ENCODE data around the gene SPOCK2. TPM values are rescaled to one million over a fixed set of nuclear protein-coding genes. Genes with fewer than 3 reads are reported as not detected.

The SPOCK2 gene
- total RNA-seq, 2 experiments from 2014 or later: 976 to 998 TPM

- ATAC-seq (ENCODE audit: poor library complexity) (no peak), DNase-seq (no peak)
- H3K27ac ChIP-seq (ENCODE audit: low read depth in 1 of 2, low read length in 2 of 2): no peak overlapping the region
- Mint-ChIP-seq H3K36me3 (ENCODE audit: low read depth) (no peaks in the 10 kb centered on the region), H3K9me3 (no peaks in the 10 kb centered on the region), H3K27ac (no peak overlapping the region), H3K4me1 (ENCODE audit: low read depth) (peaks cover 9% of the 10 kb centered on the region), H3K27me3 (no peaks in the 10 kb centered on the region), H3K4me3 (no peak overlapping the region)
- no peak overlapping the region for H3K4me3 ChIP-seq (ENCODE audit: low read length)
- ChIA-PET POLR2A (no interaction called here), CTCF (no interaction called here)
- H3K36me3 ChIP-seq (ENCODE audit: insufficient read depth, low read length): no peaks in the 10 kb centered on the region
- peaks cover 0 to 3% of the 10 kb centered on the region in 2 experiments for H3K9me3 ChIP-seq (ENCODE audit: control insufficient read depth in 1 of 2, insufficient read depth in 1 of 2, low read length in 2 of 2)
- intact Hi-C loops (cut with DNase I, micrococcal nuclease): loop anchor here (2.0 to 10.0 kb wide), 7 partner anchors 133 to 735 kb away; partner anchors contain the start of gene SLC29A3 (in 1 of the 2)
- no peak for TF ChIP-seq CTCF (IDR thresholded peaks at IDR 0.05)
- H3K27me3 ChIP-seq (ENCODE audit: control insufficient read depth in 1 of 2, insufficient read depth in 2 of 2, low read length in 2 of 2): no peaks in the 10 kb centered on the region
- no peaks in the 10 kb centered on the region for H3K4me1 ChIP-seq (ENCODE audit: insufficient read depth, low read length)
Measured at GRCh38 chr10:72049969-72050781, 38.2 kb downstream of the SPOCK2 start.

GRCh38 chr10:72049472-72049871 is 38.9 kb downstream of the SPOCK2 start:
- Mint-ChIP-seq H3K27ac (no peak overlapping the region), H3K4me1 (ENCODE audit: low read depth) (peaks cover 9% of the 10 kb centered on the region)
- CTCF ChIA-PET: interaction anchor here (1.1 to 2.2 kb wide), 7 partner anchors 9 to 288 kb away, joined by 4 to 24 read pairs (median 10); no protein-coding TSS in a partner anchor

More at GRCh38 chr10:72049472-72049871, 38.9 kb downstream of the SPOCK2 start:
- no peak overlapping the region for H3K27ac ChIP-seq (ENCODE audit: low read depth in 1 of 2, low read length in 2 of 2)
- Mint-ChIP-seq H3K27me3 (no peaks in the 10 kb centered on the region), H3K9me3 (no peaks in the 10 kb centered on the region), H3K4me3 (no peak overlapping the region), H3K36me3 (ENCODE audit: low read depth) (no peaks in the 10 kb centered on the region)
- POLR2A ChIA-PET: interaction anchor here (1.0 to 1.9 kb wide), 4 partner anchors 9 to 153 kb away, joined by 4 to 18 read pairs (median 8); no protein-coding TSS in a partner anchor
- intact Hi-C loops (cut with DNase I, micrococcal nuclease): loop anchor here (2.0 to 10.0 kb wide), 6 partner anchors 132 to 735 kb away; partner anchors contain the start of gene SLC29A3 (in 1 of the 2)
- H3K36me3 ChIP-seq (ENCODE audit: insufficient read depth, low read length): no peaks in the 10 kb centered on the region
- no peak for ATAC-seq (ENCODE audit: poor library complexity)
- peaks cover 0 to 3% of the 10 kb centered on the region in 2 experiments for H3K9me3 ChIP-seq (ENCODE audit: control insufficient read depth in 1 of 2, insufficient read depth in 1 of 2, low read length in 2 of 2)
- TF ChIP-seq CTCF (IDR thresholded peaks at IDR 0.05): no peak
- DNase-seq: no peak
- no peaks in the 10 kb centered on the region for H3K27me3 ChIP-seq (ENCODE audit: control insufficient read depth in 1 of 2, insufficient read depth in 2 of 2, low read length in 2 of 2)
- H3K4me1 ChIP-seq (ENCODE audit: insufficient read depth, low read length): no peaks in the 10 kb centered on the region
- no peak overlapping the region for H3K4me3 ChIP-seq (ENCODE audit: low read length)

Measured in CD4-positive, alpha-beta T cell (primary cell).